Amniotic stem cell (primary cell): ENCODE measurements around the gene SMG5.

Source experiments
- DNase-seq: peaks from one replicate; lab custom pipeline; 2025; lab: John Stamatoyannopoulos, UW

The SMG5 gene

GRCh38 chr1:156281693-156282478, 739 bp downstream of the SMG5 start:
- DNase-seq, result no peak

- DNase-seq, result peak; percentile 12
Observed at GRCh38 chr1:156281281-156281680, 1.3 kb downstream of the SMG5 start.

DNA sequence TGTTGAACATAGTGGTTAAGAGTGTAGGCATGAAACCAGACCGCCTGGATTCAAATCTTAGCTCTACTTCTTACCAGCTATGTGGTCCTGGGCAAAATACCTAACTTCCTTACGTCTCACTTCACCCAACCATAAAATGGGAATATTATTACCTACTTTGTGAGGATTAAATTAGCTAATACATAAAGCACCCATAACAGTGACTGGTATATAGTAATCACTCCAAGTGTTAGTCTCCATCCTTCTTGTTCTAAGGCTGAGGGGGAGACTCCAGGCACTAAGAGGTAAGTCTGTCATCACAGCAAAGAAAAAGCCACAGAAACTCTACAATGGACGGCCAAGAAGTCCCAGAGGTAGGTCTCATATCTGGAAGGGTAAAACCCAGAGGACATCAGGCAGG, 2.8 kb downstream of the SMG5 start:
- DNase-seq, result no peak

DNA sequence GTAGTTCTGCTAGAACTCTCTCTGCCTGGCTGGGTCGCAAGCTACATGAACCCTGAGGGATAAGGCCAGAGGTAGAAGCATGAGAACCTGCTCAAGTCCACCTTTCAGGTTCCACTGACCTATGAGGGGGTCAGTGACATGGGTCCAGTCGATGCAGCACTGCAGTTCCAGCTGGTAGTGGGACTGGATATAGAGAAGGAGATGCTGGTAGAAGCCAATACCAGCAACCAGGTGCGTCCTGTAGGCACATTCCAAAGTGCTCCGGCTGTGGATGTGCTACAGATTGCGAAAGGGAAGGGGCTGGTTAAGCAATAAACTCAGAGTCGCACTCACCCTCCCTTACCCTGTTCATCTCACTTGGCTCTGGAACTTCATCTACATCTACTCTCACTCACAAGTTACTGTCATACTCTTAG, 5.7 kb downstream of the SMG5 start:
- no peak for DNase-seq

DNA sequence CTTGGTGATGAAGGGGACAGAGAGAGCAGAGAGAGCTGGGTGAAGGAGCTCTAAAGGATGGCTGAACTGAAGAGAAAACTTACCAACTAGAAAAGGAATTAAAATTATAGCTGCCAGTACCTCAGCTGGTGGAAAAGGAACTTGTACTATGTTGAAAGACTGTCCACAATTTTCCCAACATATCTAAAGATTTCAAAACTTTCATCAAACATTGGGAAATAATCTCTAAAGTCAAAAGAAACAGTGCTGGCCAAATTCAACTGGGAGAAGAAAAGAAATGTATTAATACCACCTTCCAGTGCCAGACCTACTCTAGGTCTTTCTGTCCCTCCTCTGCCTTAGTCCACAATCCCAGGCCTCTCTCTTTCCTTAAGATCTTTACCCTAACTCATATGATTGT, 6.1 kb downstream of the SMG5 start:
- DNase-seq, result no peak

- no peak for DNase-seq
Observed at GRCh38 chr1:156270314-156270713, 12.3 kb downstream of the SMG5 start.

DNA sequence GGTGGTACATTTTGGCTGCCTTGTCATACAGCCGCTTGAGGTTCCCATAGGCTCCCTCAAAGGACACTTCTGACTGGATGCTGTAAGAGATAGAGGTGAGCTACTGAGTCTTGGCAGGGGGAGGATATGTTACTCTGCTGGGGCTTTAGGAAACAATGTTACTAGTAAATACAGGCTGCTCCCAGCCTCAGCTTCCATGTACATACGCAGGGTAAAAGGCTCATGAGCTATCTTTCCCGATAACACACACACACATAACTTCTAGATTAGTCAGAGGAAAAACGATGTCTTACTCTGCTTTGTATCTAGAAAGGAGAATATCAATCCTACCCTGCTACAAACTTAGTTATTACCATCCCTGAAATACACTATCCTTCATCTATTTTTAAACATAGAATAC, 14.3 kb downstream of the SMG5 start:
- no peak for DNase-seq

DNA sequence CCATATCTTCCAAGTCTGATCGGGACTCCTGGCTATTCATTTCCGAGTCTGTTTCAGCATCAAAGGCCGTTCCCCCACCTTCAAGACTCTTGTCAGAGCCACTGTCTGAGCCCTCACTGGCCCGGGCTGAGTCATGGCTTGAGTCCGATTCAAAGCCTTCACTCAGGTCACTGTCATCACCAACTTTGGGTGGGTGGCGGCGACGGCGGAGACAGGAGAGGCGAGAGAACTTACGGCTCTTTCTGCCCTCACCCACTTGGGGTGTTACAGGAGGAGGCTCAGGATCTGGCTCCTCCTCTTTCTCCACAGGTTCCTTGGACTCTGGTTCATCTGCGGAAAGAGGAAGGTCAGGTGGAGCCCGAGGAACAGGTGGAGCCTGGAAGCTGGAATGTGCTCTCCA, 16.6 kb downstream of the SMG5 start:
- DNase-seq, result no peak

DNA sequence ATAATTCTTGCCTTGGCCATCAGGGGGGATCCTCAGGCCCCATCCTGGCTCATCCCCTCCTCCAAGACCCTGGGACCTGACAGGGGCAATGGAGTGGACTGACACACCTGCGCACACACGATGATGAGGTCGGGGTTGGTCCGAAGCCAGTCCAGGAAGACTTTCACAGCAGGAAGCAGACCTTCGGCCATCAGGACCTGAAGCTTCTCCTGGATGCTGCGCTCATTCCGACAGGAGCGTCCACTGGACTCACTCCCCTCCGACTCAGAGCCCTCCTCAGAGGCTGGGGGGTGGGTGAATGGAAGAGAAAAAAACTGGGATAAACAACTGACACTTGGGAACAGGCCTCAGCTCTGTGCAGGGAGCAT, 19.4 kb downstream of the SMG5 start:
- DNase-seq, result no peak

DNA sequence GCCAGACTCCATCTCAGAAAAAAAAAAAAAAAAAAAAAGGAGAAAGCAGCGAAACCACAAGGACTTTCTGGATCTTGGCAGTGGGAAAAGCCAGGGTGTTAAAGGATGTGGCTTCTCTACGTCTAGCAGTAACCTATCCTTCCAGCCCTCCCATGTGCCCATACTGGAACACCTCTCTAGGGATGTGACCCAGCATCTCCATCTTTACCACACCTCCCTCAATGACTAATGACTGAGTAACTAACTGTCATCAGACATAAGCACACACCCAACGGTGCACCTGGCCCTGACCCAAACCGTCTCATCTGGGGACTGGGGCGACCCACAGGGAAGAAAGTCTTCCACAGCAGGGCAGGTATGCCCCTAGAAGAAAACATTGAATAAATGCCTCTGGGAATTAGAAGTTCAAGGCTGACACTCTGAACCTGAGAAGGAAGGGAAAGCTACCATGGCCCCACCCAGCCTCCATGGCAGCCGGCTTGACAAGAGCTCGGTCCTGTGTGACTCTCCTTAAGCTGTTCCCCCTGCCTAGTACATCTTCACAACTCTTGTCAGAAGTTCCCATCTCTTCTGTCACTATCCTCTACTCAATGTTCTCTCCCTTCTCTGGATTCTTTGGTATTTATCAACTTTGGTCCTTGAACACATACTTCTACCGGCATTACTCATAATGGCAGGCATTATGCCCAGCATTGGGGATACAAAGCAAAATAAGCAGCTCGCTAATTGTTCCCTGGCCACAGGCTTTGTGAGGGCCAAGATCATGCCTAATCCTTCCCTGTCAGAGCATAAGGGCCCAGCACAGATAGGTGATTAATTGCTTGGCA, 20.0 kb downstream of the SMG5 start:
- no peak for DNase-seq

- DNase-seq, result no peak
Observed at GRCh38 chr1:156260896-156261295, 21.7 kb downstream of the SMG5 start.

DNA sequence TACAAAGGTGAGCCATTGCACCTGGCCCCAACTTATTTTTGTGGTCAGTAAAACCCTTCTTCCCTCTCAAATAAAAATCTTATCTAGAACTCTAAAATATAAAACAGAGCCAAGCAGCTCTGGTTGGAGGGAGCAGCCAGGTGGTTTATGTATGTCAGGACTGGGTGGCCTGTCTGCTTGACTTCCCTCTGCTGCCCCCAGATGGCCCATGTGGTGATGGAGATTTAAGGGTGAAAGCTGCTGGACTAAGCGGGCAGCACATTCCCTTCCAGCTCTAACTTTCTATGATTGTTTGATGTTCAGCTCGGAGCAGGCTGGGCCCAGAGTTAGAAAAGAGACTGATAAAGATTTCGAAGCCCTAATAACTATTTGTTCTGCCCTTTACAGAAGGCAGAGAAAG, 22.8 kb downstream of the SMG5 start:
- DNase-seq, result no peak

- no peak for DNase-seq
Observed at GRCh38 chr1:156258859-156259258, 23.8 kb downstream of the SMG5 start.

DNA sequence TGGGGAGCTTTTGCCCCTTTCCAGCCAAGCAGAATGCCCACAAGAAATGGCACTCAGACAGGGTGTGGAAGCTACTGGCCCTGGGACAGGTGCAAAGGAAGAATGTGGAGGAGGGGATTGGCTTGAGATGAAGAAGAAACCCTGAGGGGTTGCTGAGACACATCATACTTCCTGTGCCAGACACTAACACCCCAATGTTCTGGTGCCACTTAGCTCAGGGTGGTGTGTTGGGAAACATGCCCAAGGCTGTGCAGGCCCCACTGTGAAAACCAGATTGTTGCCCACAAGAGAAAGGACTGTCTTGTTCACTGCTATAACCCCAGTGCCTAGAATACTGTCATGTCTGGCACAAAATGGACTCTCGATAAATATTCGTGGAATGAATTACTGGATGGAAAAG, 24.9 kb downstream of the SMG5 start:
- DNase-seq, result no peak

DNA sequence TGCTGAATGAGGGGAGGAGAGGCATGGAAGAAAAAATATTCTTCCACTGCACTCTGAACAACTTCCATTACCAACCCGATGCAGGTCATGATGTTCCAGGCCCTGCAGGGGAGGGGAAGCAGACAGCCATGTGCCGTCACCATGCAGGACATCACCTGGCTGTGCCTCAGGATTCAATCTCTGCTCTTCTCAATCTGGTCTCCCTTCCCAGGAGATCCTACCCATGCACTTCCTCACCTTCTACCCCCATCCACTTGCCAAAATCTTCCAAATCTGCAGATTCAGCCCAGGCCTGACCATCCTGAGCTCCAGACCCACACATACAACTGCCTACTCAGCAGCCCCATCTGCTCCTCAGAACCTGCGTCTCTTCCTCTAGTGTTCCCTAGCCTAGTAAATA, 29.0 kb downstream of the SMG5 start:
- no peak for DNase-seq

DNA sequence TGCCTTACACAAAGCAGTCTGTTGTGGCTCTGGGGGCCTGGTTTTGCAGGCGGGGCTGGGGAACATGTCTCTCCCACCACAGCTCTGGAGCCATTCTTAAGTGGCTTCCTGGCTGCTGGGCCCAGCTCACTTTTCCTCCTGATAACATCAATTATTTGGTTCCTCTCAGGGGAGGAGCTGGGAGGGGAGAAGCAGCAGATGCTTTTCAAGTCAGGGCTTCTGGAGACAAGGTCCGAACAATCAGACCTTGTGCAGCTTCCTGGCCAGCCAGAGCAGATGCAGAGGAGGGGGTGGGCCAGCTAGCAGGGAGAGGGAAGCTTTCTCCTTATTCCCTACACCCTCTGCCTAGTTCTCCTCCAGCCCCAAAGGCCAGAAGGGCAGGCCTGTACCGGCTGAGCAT, 31.1 kb downstream of the SMG5 start:
- DNase-seq, result no peak

GRCh38 chr1:156249593-156249992, 33.0 kb downstream of the SMG5 start:
- no peak for DNase-seq

DNA sequence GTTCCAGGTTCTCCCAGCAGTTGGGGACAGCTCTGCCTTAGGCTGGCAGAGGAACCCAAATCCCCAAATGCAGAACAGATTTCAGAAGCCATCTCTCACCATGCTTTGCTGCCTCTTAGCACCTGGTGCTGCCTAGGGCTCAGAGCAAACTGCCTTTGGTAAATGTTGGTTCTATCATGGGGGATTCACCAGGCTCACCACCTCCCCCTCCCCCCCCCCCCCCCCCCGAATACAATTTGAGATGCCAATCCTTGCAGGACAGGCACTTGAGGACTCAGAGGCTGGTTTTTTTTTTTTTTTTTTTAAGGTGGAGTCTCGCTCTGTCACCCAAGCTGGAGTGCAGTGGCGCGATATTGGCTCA, 34.3 kb downstream of the SMG5 start:
- no peak for DNase-seq

- DNase-seq, result no peak
Observed at GRCh38 chr1:156247460-156248322, 34.9 kb downstream of the SMG5 start, which contains the start of gene PAQR6. TSS of gene PAQR6 (minus strand) at chr1:156248056. CDS start at chr1:156246731, 1,325 bp downstream.

DNA sequence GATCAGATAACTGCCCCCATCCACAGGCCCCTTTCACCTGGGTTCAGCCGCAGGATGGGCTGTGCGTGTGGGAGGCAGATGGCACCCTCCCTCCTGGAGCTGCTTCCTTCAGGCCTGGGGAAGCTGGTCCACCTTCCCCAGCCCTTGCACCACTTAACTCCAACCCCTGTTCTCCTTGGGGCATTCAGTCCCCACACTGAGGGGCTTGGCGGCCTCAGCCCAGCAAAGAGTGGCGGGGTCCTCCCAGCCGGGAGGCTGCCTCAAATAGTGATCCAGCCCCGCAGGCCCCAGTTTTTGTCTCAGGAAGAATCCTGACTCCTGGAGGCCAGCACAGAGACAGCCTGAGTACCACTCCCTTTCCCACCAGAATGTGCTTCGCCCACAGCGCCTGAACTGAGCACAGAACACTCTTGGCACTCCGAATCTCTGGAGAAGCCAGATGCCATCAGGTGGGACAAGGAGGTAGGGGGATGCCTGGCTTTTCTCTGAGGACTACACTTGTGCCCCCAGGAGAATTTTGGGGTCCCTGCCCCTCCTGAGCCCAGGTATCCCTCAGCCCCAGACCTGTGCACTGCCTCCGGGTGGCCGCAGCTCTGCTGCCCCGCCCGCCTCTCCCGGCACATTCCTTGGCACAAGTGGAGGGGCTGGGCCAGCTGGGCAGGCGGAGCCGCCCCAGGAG, 35.7 kb downstream of the SMG5 start:
- no peak for DNase-seq

DNA sequence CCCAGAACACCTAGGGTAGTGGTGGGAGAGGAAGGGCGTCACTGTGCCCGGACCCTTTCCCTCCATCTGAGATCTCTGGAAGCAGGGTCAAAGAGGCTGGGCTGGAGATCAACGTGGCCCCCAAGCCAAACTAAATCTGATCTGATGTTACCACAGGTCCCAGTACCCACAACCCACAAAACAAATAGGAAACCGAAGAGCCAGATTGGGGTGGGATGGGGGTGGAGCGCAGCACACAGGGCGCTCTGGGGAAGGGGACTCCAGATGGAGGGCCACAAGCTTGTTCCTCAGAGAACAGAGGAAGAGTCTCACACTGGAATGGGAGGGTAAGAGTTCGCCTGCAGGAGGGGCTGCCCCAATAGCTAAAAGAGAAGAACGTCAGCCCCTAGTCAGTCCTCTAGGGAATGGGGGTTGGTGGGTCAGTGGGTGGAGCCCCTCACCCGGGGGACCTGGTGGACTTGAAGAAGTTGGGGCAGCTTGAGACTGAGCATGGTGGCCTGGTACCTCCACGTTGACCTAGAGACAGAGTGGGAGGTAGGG, 36.3 kb downstream of the SMG5 start:
- DNase-seq, result no peak
